Gastrocnemius medialis (tissue), 4 donors: ENCODE measurements around the gene KASH5.

Source experiments
- POLR2A ChIP-seq, 2 donors: fragments of 450-650 bp; IDR thresholded peaks; one replicate each; pipeline ENCODE4 v1.6.1; 2017; ENCODE audit warnings: antibody characterized with exemption in 2 of 2, mild to moderate bottlenecking in 2 of 2, moderate library complexity in 2 of 2
- TF ChIP-seq, protein P1 (sequence below), 5 experiments: fragments of 450-650 bp in 3 of 5; fragments of 200-600 bp in 2 of 5; sonication (generic) in 2 of 5; IDR thresholded peaks in 4 of 5; conservative IDR thresholded peaks in 1 of 5; 1 replicate in 4 of 5; 2 replicates in 1 of 5; pipeline ENCODE4 v1.5.1; 2016 to 2019; ENCODE audit warnings: antibody characterized with exemption in 5 of 5, mild to moderate bottlenecking in 3 of 5, moderate library complexity in 3 of 5

DNA sequence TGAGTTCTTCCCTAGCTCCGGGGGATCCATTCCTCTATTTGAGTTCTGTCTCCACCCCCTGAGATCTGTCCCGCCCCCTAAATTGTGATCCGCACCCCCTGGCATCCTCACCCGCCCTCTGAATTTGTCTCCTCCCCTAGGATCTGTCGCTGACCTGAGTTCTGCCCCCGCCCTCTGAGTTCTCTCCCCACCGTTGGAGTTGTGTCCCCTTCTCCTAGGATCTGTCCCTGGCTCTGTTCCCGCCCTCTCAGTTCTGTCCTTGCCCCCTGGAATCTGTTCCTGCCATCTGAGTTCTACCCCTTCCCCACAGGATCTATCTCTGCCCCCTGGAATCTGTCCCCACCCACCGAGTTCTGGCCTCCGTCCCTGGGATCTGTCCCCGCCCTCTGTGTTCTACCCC lies 54.3 kb downstream of the KASH5 start:
- TF ChIP-seq, protein P1, sequence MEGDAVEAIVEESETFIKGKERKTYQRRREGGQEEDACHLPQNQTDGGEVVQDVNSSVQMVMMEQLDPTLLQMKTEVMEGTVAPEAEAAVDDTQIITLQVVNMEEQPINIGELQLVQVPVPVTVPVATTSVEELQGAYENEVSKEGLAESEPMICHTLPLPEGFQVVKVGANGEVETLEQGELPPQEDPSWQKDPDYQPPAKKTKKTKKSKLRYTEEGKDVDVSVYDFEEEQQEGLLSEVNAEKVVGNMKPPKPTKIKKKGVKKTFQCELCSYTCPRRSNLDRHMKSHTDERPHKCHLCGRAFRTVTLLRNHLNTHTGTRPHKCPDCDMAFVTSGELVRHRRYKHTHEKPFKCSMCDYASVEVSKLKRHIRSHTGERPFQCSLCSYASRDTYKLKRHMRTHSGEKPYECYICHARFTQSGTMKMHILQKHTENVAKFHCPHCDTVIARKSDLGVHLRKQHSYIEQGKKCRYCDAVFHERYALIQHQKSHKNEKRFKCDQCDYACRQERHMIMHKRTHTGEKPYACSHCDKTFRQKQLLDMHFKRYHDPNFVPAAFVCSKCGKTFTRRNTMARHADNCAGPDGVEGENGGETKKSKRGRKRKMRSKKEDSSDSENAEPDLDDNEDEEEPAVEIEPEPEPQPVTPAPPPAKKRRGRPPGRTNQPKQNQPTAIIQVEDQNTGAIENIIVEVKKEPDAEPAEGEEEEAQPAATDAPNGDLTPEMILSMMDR (IDR thresholded peaks at IDR 0.05 in 4 of 5, conservative IDR thresholded peaks at IDR 0.05 in 1 of 5), result no peak
- no peak for TF ChIP-seq POLR2A (IDR thresholded peaks at IDR 0.05)
